WTC11 (cell line): ENCODE measurements around the gene COX4I1.

Experiments used
- CBFB ChIP-seq: sonication (generic); formaldehyde crosslinking; IDR thresholded peaks from 2 replicates; pipeline ENCODE4 v1.8.1; 2022; ENCODE audit warnings: mild to moderate bottlenecking, low read depth, missing genetic modification reagents
- KAT7 ChIP-seq: sonication (generic); formaldehyde crosslinking; IDR thresholded peaks from 2 replicates; pipeline ENCODE4 v1.8.1; 2023; ENCODE audit warnings: missing genetic modification reagents, mild to moderate bottlenecking, borderline replicate concordance
- NFYB ChIP-seq: sonication (generic); formaldehyde crosslinking; conservative IDR thresholded peaks from 2 replicates; pipeline ENCODE4 v1.8.0; 2022; ENCODE audit warnings: low read depth, missing genetic modification reagents
- TF ChIP-seq, protein P1 (sequence below): fragments of 200-600 bp; IDR thresholded peaks from 2 replicates; pipeline ENCODE4 v1.8.0; 2022; ENCODE audit warnings: antibody characterized with exemption
- TF ChIP-seq, protein P2 (sequence below): sonication (generic); formaldehyde crosslinking; conservative IDR thresholded peaks from 2 replicates; pipeline ENCODE4 v1.8.1; 2023; ENCODE audit warnings: mild to moderate bottlenecking, low read depth, missing genetic modification reagents, moderate library complexity
- TF ChIP-seq, protein P3 (sequence below): sonication (generic); formaldehyde crosslinking; IDR thresholded peaks from 2 replicates; pipeline ENCODE4 v1.8.1; 2022; ENCODE audit warnings: low read depth, missing genetic modification reagents, borderline replicate concordance

DNA sequence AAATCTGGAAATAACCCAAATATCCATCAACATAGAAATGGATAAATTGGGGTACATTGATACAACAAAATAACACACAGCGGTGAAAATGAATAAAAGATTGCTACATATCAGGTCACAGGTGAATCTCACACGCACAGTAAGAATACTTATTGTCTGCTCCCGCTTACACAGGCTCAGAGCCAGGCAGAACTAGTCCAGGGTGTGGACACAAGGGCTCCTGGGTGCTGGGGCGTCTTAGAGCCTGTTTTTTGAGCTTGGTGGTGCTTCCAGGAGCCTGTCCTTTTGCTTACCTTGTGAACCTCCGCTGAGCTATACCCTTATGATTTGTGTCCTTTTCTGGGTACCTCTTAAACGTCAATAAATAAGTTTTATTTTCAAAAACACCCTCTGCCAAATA, 28.8 kb upstream of the COX4I1 start:
- TF ChIP-seq KAT7 (CRISPR knock-in tag) (no peak), NFYB (CRISPR knock-in tag) (no peak), CBFB (CRISPR knock-in tag) (no peak)
- TF ChIP-seq, protein P1, sequence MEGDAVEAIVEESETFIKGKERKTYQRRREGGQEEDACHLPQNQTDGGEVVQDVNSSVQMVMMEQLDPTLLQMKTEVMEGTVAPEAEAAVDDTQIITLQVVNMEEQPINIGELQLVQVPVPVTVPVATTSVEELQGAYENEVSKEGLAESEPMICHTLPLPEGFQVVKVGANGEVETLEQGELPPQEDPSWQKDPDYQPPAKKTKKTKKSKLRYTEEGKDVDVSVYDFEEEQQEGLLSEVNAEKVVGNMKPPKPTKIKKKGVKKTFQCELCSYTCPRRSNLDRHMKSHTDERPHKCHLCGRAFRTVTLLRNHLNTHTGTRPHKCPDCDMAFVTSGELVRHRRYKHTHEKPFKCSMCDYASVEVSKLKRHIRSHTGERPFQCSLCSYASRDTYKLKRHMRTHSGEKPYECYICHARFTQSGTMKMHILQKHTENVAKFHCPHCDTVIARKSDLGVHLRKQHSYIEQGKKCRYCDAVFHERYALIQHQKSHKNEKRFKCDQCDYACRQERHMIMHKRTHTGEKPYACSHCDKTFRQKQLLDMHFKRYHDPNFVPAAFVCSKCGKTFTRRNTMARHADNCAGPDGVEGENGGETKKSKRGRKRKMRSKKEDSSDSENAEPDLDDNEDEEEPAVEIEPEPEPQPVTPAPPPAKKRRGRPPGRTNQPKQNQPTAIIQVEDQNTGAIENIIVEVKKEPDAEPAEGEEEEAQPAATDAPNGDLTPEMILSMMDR: no peak
- TF ChIP-seq, protein P2, sequence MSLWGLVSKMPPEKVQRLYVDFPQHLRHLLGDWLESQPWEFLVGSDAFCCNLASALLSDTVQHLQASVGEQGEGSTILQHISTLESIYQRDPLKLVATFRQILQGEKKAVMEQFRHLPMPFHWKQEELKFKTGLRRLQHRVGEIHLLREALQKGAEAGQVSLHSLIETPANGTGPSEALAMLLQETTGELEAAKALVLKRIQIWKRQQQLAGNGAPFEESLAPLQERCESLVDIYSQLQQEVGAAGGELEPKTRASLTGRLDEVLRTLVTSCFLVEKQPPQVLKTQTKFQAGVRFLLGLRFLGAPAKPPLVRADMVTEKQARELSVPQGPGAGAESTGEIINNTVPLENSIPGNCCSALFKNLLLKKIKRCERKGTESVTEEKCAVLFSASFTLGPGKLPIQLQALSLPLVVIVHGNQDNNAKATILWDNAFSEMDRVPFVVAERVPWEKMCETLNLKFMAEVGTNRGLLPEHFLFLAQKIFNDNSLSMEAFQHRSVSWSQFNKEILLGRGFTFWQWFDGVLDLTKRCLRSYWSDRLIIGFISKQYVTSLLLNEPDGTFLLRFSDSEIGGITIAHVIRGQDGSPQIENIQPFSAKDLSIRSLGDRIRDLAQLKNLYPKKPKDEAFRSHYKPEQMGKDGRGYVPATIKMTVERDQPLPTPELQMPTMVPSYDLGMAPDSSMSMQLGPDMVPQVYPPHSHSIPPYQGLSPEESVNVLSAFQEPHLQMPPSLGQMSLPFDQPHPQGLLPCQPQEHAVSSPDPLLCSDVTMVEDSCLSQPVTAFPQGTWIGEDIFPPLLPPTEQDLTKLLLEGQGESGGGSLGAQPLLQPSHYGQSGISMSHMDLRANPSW (CRISPR knock-in tag): no peak
- TF ChIP-seq, protein P3, sequence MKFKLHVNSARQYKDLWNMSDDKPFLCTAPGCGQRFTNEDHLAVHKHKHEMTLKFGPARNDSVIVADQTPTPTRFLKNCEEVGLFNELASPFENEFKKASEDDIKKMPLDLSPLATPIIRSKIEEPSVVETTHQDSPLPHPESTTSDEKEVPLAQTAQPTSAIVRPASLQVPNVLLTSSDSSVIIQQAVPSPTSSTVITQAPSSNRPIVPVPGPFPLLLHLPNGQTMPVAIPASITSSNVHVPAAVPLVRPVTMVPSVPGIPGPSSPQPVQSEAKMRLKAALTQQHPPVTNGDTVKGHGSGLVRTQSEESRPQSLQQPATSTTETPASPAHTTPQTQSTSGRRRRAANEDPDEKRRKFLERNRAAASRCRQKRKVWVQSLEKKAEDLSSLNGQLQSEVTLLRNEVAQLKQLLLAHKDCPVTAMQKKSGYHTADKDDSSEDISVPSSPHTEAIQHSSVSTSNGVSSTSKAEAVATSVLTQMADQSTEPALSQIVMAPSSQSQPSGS (CRISPR knock-in tag): no peak
